ENCODE measurements around the gene C1R. TPM values are rescaled to one million over a fixed set of nuclear protein-coding genes. Genes with fewer than 3 reads are reported as not detected.

C1R gene
- total and polyA plus RNA-seq, 2 of the 8 experiments (the other 6 are each of a cell fraction or from before 2014, with no cell fraction given) = 6.9 to 16.3 TPM

- Histone ChIP-seq H2BK5ac (ENCODE audit: low read depth, low read length) (no peak overlapping the region), H4K91ac (replicated peaks; ENCODE audit: insufficient read length, low read length) (no peak overlapping the region), H3K9ac (replicated peaks in 1 of 4; ENCODE audit: extremely low read depth in 1 of 4, low read depth in 3 of 4, low read length in 3 of 4) (no peak overlapping the region; a peak in 1 of 7 replicates), H3K79me2 (ENCODE audit: control insufficient read depth in 1 of 2, insufficient read depth in 2 of 2, low read length in 2 of 2) (no peaks in the 10 kb centered on the region), H3K56ac (replicated peaks; ENCODE audit: insufficient read length, low read depth, low read length) (peak overlapping the region; percentile 97), H4K5ac (ENCODE audit: insufficient read length, low read depth, low read length) (no peak overlapping the region), H3K4me3 (ENCODE audit: extremely low read depth in 1 of 4, insufficient read depth in 2 of 4, low read depth in 3 of 4, low read length in 4 of 4) (no peak overlapping the region), H2AFZ (ENCODE audit: low read length) (no peak overlapping the region), H2BK15ac (ENCODE audit: low read length) (no peak overlapping the region), H3K4me1 (replicated peaks in 1 of 4; ENCODE audit: control insufficient read depth in 3 of 4, insufficient read depth in 4 of 4, low read length in 3 of 4) (no peaks in the 10 kb centered on the region), H3K14ac (ENCODE audit: insufficient read length) (no peak overlapping the region), H3K4me2 (ENCODE audit: insufficient read depth in 1 of 2, low read depth in 2 of 2, low read length in 2 of 2) (no peak overlapping the region), H3K4ac (replicated peaks; ENCODE audit: insufficient read length, low read depth, low read length) (peak overlapping the region; percentile 53), H3K23ac (ENCODE audit: insufficient read length) (no peak overlapping the region), H3K36me3 (ENCODE audit: control insufficient read depth in 2 of 4, insufficient read depth in 4 of 4, low read length in 3 of 4) (peaks cover 0 to 9% (median 3%) of the 10 kb centered on the region in 4 experiments; a peak in 2 of 8 replicates), H2BK120ac (replicated peaks; ENCODE audit: low read depth, low read length) (no peak overlapping the region), H4K8ac (ENCODE audit: extremely low read depth, insufficient read depth, low read length) (no peak overlapping the region), H2BK20ac (ENCODE audit: low read length) (no peak overlapping the region), H3K27me3 (replicated peaks in 1 of 4; ENCODE audit: control insufficient read depth in 3 of 4, extremely low read depth in 1 of 4, insufficient read depth in 3 of 4, low read length in 3 of 4) (no peaks in the 10 kb centered on the region), H3K79me1 (ENCODE audit: low read depth, low read length) (no peaks in the 10 kb centered on the region), H3K18ac (ENCODE audit: extremely low read depth, low read length) (no peak overlapping the region), H3K9me3 (ENCODE audit: insufficient read depth in 2 of 2, low read depth in 1 of 2, low read length in 1 of 2) (peaks cover 0 to 3% of the 10 kb centered on the region in 2 experiments; a peak in 1 of 4 replicates), H3K27ac (ENCODE audit: low read depth, low read length) (no peak overlapping the region), H2BK12ac (ENCODE audit: low read depth, low read length) (no peak overlapping the region), H3K23me2 (ENCODE audit: low read depth, low read length) (peaks cover 16% of the 10 kb centered on the region; the same call in 1 of the 2 replicates), H2AK5ac (ENCODE audit: low read depth, low read length) (no peak overlapping the region), H4K20me1 (replicated peaks in 1 of 2; ENCODE audit: control insufficient read depth in 1 of 2, insufficient read depth in 2 of 2, low read length in 2 of 2) (peaks cover 0 to 14% of the 10 kb centered on the region in 2 experiments)
- DNase-seq (ENCODE audit: low read depth in 1 of 2, low spot score in 2 of 2) (no peak), FAIRE-seq (no peak)
- TF ChIP-seq KDM1A (IDR thresholded peaks at IDR 0.05; ENCODE audit: borderline replicate concordance, low read length) (no peak), CTBP2 (IDR thresholded peaks at IDR 0.05; ENCODE audit: borderline replicate concordance, insufficient read depth, insufficient read length, low read length) (no peak), PHF8 (conservative IDR thresholded peaks at IDR 0.05; ENCODE audit: low read depth, low read length) (no peak), GABPA (IDR thresholded peaks at IDR 0.05; ENCODE audit: borderline replicate concordance, insufficient read depth, low read length) (no peak), USF2 (IDR thresholded peaks at IDR 0.05; ENCODE audit: low read length) (no peak), POLR2A (IDR thresholded peaks at IDR 0.05; ENCODE audit: control extremely low read depth in 1 of 2, low read depth in 2 of 2, low read length in 2 of 2) (no peak), KDM5A (IDR thresholded peaks at IDR 0.05; ENCODE audit: low read length) (no peak), RNF2 (IDR thresholded peaks at IDR 0.05; ENCODE audit: borderline replicate concordance, low read depth, low read length, missing control alignments, poor library complexity, severe bottlenecking) (no peak)
- CTCF ChIA-PET (ENCODE audit: partially characterized antibody) = interaction anchor here (1.0 to 1.1 kb wide), 2 partner anchors 22 to 25 kb away, joined by 3 to 4 read pairs; partner anchors contain the start of gene C1S
- POLR2A ChIA-PET (ENCODE audit: partially characterized antibody) = interaction anchor here (1.2 kb wide), 1 partner anchor 25 kb away, joined by 5 read pairs; no protein-coding TSS in a partner anchor
These were observed 9.1 kb downstream of the C1R start for GRCh38 chr12:7083125-7083524.
